Stomach (tissue), 9 donors: ENCODE results near the gene LRRC10. TPM values are rescaled to one million over a fixed set of nuclear protein-coding genes. Genes with fewer than 3 reads are reported as not detected.

Experiments
- DNase-seq, 2 donors: peaks; one replicate each; pipeline versions ENCODE4 v3.0.0 to v3.0.0-alpha.2; 2013 to 2019
- H3K27ac ChIP-seq, 5 donors: fragments of 200-600 bp in 4 of 5; sonication (generic) in 4 of 5; one replicate each; pipeline ENCODE4 v1.5.1; 2013 to 2019; ENCODE audit warnings: mild to moderate bottlenecking in 1 of 5, moderate library complexity in 1 of 5
- H3K27me3 ChIP-seq, 3 donors: fragments of 200-600 bp; sonication (generic); one replicate each; pipeline ENCODE4 v1.5.1; 2017 to 2019; ENCODE audit warnings: mixed run types in 1 of 3
- H3K36me3 ChIP-seq, 4 donors: fragments of 200-600 bp; sonication (generic); 1 replicate in 3 of 4; 2 replicates in 1 of 4; pipeline ENCODE4 v1.5.1; 2016 to 2019
- H3K4me1 ChIP-seq, 4 donors: fragments of 200-600 bp; sonication (generic); one replicate each; pipeline ENCODE4 v1.5.1; 2016 to 2019
- H3K4me3 ChIP-seq, 4 donors: fragments of 200-600 bp; sonication (generic) in 3 of 4; one replicate each; pipeline ENCODE4 v1.5.1; 2016 to 2019; ENCODE audit warnings: mild to moderate bottlenecking in 1 of 4
- H3K9me3 ChIP-seq, 4 donors: fragments of 200-600 bp; sonication (generic); one replicate each; pipeline ENCODE4 v1.5.1; 2016 to 2019
- EP300 ChIP-seq: sonication (generic); formaldehyde crosslinking; IDR thresholded peaks from one replicate; pipeline ENCODE4 v1.6.1; 2017; ENCODE audit warnings: antibody characterized with exemption
- POLR2A ChIP-seq, 4 donors: fragments of 450-650 bp; IDR thresholded peaks; one replicate each; pipeline ENCODE4 v1.6.1; 2016; ENCODE audit warnings: antibody characterized with exemption in 4 of 4, control low read depth in 2 of 4, mild to moderate bottlenecking in 1 of 4, moderate library complexity in 1 of 4
- POLR2AphosphoS5 ChIP-seq, 3 donors: sonication (generic); formaldehyde crosslinking; IDR thresholded peaks; one replicate each; pipeline ENCODE4 v1.6.1; 2016; ENCODE audit warnings: antibody characterized with exemption in 3 of 3
- WGBS, 5 donors: extraction: QIAGEN DNeasy Blood & Tissue Kit in 3 of 5; methylation state at CpG; one replicate each; pipeline versions ENCODE4 v1.1.5 to v1.1.7; 2013 to 2018; 5-methylcytosine and 5-hydroxymethylcytosine counted together
- intact Hi-C: fragments of 100-400 bp; cut with DNase I; formaldehyde crosslinking; loops from one replicate; pipeline ENCODE4 v1.15.1; 2023; ENCODE audit warnings: low total_unique reads
- polyA plus RNA-seq, 3 donors: library from polyadenylated mRNA; stranded (reverse); fragments of 200-250 nt; gene quantifications; one replicate each; pipeline ENCODE4 v1.2.3, GENCODE V29; 2013
- total RNA-seq, 5 donors: library from RNA; depleted of rRNA; stranded (reverse); fragments of >200 nt; gene quantifications; one replicate each; pipeline versions ENCODE4 v1.1.0 to v1.2.3, GENCODE V29; 2014 to 2016
- TF ChIP-seq, protein P1 (sequence below), 7 experiments: fragments of 450-650 bp in 4 of 7; fragments of 200-600 bp in 3 of 7; sonication (generic) in 3 of 7; IDR thresholded peaks; one replicate each; pipeline ENCODE4 v1.5.1; 2016 to 2019; ENCODE audit warnings: antibody characterized with exemption in 7 of 7, control low read depth in 2 of 7, mild to moderate bottlenecking in 1 of 7
- donor health status: healthy with polysubstance abuse.
- donor health status: Bipolar disorder and iron deficiency.
- donor health status: healthy.

LRRC10 gene
- total and polyA plus RNA-seq, 8 donors = not detected

DNA sequence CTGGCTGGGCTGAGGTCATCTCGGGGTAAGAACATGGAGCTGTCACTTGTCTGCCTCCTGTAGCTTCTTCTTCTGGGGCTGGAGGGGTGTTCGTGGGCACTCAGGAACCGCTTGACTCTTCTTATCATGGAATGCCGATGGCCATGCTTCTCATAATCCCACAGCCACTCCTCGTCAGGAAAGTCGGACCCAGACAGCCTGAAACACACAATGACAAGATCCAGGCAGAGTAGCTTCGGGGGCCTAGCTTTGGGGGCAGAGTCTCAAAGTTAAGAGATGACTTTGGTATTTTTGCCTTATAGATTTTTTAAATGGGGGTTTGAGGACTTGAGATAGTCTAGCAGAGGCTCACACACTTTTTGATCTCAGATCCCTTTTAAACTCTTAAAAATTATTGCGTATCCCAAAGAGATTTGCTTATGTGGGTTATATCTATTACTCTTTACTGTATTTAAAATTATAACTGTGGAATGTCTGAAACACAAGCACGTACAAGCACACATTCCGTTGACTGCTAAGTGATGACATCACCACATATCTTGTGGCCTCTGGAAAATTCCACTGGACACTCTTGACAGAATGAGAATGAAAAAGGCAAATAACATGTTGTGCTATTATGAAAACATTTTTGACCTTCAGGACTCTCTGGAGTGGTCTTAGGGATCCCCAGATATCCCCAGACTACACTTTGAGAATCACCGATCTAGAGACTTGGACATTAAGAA, 45.1 kb upstream of the LRRC10 start:
- intact Hi-C loops = no loop called here
- H3K36me3 ChIP-seq = no peaks in the 10 kb centered on the region
- H3K27ac ChIP-seq = no peak overlapping the region
- peak in 1 of 2 donors; percentile 59 for DNase-seq
- WGBS, 5 donors = 72 to 82% (median 78%) methylated on average over 11 of the region's 11 CpGs
- no peak overlapping the region for H3K4me3 ChIP-seq
- peaks cover 0 to 8% (median 2%) of the 10 kb centered on the region in 4 donors for H3K4me1 ChIP-seq
- no peaks in the 10 kb centered on the region for H3K9me3 ChIP-seq
- no peaks in the 10 kb centered on the region for H3K27me3 ChIP-seq
- no peak for TF ChIP-seq POLR2A (IDR thresholded peaks at IDR 0.05)
- TF ChIP-seq EP300 = no peak
- TF ChIP-seq POLR2AphosphoS5 (IDR thresholded peaks at IDR 0.05) = no peak
- TF ChIP-seq, protein P1, sequence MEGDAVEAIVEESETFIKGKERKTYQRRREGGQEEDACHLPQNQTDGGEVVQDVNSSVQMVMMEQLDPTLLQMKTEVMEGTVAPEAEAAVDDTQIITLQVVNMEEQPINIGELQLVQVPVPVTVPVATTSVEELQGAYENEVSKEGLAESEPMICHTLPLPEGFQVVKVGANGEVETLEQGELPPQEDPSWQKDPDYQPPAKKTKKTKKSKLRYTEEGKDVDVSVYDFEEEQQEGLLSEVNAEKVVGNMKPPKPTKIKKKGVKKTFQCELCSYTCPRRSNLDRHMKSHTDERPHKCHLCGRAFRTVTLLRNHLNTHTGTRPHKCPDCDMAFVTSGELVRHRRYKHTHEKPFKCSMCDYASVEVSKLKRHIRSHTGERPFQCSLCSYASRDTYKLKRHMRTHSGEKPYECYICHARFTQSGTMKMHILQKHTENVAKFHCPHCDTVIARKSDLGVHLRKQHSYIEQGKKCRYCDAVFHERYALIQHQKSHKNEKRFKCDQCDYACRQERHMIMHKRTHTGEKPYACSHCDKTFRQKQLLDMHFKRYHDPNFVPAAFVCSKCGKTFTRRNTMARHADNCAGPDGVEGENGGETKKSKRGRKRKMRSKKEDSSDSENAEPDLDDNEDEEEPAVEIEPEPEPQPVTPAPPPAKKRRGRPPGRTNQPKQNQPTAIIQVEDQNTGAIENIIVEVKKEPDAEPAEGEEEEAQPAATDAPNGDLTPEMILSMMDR (IDR thresholded peaks at IDR 0.05) = no peak

DNA sequence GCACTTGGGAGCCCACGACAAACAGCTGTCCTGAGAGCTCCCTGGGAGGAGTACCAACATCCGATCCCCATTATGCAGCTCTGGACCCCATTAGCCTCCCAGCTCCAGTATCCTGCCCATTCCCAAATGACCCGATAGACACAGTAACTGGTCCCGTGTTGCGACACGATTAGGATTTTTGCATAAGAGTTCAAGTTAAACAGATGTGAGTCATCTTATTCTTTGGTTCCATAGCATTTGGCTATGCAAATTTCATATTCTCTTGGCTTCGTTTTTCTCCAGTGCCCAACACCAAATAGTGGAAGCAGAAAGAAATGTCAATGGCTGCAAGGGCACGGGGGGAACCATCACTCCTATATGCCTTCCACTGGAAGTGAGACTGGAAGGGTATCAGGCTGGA, 43.0 kb upstream of the LRRC10 start:
- no peaks in the 10 kb centered on the region for H3K9me3 ChIP-seq
- no peak overlapping the region for H3K4me3 ChIP-seq
- H3K27ac ChIP-seq = no peak overlapping the region
- WGBS, 5 donors = 78 to 90% (median 88%) methylated on average over 8 of the region's 8 CpGs
- intact Hi-C loops = no loop called here
- TF ChIP-seq POLR2AphosphoS5 (IDR thresholded peaks at IDR 0.05) = no peak
- TF ChIP-seq POLR2A (IDR thresholded peaks at IDR 0.05) = no peak
- TF ChIP-seq, protein P1 (IDR thresholded peaks at IDR 0.05) = no peak
- no peaks in the 10 kb centered on the region for H3K27me3 ChIP-seq
- DNase-seq = no peak
- H3K4me1 ChIP-seq = peaks cover 0 to 8% (median 2%) of the 10 kb centered on the region in 4 donors
- no peaks in the 10 kb centered on the region for H3K36me3 ChIP-seq

DNA sequence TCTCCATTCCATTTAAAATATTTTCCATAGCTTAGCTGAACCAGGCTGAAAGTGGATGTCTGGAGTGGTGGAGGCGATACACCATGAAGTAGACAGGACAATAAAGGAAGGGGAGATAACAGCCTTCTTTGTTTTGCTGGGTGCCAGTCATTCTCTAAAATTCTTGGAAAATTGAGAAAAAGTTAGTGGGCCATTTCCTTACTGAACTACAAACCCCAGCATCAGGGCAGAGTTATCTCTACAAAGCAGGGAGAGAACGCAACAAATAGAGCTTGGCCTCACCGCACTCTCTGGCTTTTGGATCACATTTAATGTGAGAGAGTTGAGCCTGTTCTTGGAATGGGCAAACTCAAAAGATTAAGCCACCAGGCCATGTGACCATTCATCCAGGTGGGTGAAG, 41.2 kb upstream of the LRRC10 start:
- intact Hi-C loops = no loop called here
- TF ChIP-seq POLR2AphosphoS5 (IDR thresholded peaks at IDR 0.05) (no peak), EP300 (no peak)
- WGBS, 5 donors = 88 to 94% (median 92%) methylated on average over 3 of the region's 3 CpGs
- Histone ChIP-seq H3K27ac (no peak overlapping the region), H3K4me3 (no peak overlapping the region), H3K36me3 (no peaks in the 10 kb centered on the region), H3K4me1 (peaks cover 0 to 8% (median 2%) of the 10 kb centered on the region in 4 donors), H3K9me3 (no peaks in the 10 kb centered on the region), H3K27me3 (no peaks in the 10 kb centered on the region)
- DNase-seq = no peak

DNA sequence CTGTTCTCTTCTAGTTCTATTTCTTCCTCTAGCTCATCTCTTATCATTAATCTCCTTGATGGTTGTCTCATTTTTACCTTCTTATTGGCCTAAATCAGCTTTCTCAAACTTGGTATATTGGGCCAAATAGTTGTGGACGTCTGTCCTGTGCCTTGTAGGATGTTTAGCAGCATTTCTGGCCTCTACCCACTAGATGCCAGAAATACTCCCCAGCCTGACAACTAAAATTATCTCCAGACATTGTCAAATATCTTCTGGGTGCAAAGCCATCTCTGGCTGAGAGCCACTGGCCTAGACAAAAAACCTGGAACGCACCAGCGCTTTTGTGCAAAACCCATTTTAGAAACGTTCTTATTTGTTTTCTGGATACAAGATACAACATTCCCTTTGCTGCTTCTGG, 38.8 kb upstream of the LRRC10 start:
- TF ChIP-seq EP300 (no peak), POLR2A (IDR thresholded peaks at IDR 0.05) (no peak), POLR2AphosphoS5 (IDR thresholded peaks at IDR 0.05) (no peak)
- TF ChIP-seq, protein P1 (IDR thresholded peaks at IDR 0.05) = no peak
- H3K27me3 ChIP-seq = no peaks in the 10 kb centered on the region
- H3K9me3 ChIP-seq = no peaks in the 10 kb centered on the region
- no peak overlapping the region for H3K27ac ChIP-seq
- 60 to 76% (median 61%) methylated on average over 4 of the region's 4 CpGs for WGBS, 5 donors
- intact Hi-C loops = no loop called here
- H3K36me3 ChIP-seq = no peaks in the 10 kb centered on the region
- H3K4me3 ChIP-seq = no peak overlapping the region
- no peaks in the 10 kb centered on the region for H3K4me1 ChIP-seq
- no peak for DNase-seq

DNA sequence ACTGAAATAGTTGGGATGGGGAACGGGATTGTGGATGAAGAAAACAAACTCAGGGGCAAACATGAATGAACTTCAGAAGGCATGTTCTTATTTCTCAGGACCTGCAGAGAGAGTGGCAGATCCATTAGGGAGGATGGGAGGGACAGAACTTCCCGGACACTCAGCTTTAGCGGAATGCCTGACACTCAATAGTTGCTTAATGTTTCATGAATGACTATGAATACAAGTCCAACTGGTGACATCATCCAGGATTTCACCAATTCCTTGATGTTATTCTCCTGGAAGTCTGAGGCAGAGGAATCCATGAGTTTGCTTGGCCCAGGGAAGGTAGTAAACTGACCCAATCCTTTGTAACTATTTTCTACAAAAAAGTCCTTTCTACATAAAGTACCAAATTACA, 37.8 kb upstream of the LRRC10 start:
- Histone ChIP-seq H3K9me3 (no peaks in the 10 kb centered on the region), H3K4me1 (no peaks in the 10 kb centered on the region), H3K36me3 (no peaks in the 10 kb centered on the region), H3K27me3 (no peaks in the 10 kb centered on the region), H3K4me3 (no peak overlapping the region), H3K27ac (no peak overlapping the region)
- intact Hi-C loops = no loop called here
- WGBS, 5 donors = 76 to 83% (median 77%) methylated on average over 3 of the region's 3 CpGs
- no peak for DNase-seq
- TF ChIP-seq POLR2A (IDR thresholded peaks at IDR 0.05) (no peak), POLR2AphosphoS5 (IDR thresholded peaks at IDR 0.05) (no peak), EP300 (no peak)
- TF ChIP-seq, protein P1 (IDR thresholded peaks at IDR 0.05) = no peak
